Inferior parietal cortex (tissue), 1 donor: Measurements from ENCODE around the gene ATXN7L1.

Source experiments
- DNase-seq: peaks from one replicate; pipeline ENCODE4 v3.0.0-alpha.2; 2016; ENCODE audit errors: extremely low spot score

The ATXN7L1 gene, protein sequence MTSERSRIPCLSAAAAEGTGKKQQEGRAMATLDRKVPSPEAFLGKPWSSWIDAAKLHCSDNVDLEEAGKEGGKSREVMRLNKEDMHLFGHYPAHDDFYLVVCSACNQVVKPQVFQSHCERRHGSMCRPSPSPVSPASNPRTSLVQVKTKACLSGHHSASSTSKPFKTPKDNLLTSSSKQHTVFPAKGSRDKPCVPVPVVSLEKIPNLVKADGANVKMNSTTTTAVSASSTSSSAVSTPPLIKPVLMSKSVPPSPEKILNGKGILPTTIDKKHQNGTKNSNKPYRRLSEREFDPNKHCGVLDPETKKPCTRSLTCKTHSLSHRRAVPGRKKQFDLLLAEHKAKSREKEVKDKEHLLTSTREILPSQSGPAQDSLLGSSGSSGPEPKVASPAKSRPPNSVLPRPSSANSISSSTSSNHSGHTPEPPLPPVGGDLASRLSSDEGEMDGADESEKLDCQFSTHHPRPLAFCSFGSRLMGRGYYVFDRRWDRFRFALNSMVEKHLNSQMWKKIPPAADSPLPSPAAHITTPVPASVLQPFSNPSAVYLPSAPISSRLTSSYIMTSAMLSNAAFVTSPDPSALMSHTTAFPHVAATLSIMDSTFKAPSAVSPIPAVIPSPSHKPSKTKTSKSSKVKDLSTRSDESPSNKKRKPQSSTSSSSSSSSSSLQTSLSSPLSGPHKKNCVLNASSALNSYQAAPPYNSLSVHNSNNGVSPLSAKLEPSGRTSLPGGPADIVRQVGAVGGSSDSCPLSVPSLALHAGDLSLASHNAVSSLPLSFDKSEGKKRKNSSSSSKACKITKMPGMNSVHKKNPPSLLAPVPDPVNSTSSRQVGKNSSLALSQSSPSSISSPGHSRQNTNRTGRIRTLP

DNA sequence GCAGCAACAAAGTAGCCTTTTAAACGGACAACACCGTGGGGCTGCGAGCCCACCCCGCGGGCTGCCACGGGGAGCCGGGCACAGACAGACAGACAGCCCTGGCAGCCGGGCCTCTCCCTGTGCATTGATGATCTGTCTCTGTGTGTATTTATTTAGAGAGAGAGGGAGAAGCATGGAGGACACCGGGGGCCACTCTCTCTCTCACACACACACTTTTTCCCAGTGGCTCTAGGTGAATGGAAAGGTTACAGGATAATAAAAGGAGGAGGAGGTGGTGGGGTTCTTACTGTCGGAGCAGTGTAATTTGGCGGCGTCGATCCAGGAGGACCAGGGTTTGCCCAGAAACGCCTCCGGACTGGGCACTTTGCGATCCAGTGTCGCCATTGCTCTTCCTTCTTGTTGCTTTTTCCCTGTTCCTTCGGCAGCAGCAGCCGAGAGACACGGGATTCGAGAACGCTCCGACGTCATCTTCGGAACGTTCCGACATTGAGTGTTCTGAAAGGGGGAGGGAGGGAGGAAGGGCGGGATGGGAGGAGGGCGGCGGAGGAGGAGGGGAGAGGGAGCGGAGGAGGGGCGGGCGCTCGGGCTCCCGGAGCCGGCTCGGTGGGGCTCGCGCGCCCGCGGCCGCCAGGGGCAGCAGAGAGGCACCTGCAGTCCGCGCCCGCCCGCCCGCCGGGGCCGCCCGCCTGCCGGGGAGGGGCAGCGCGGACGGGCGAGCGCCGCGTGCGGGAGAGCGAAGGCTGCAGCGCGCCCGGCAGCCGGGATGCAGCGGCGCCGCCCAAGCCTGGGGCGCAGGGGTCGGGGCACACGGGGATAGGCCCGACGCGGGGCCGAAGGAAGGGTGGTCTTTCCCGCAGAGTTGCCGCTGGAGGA is at the start of gene ATXN7L1:
Gene ATXN7L1 (minus strand): TSS at position 509 of the 873 bp plus-strand sequence. CDS start 41 bp downstream, at position 468.
- peak; percentile 95 for DNase-seq

DNA sequence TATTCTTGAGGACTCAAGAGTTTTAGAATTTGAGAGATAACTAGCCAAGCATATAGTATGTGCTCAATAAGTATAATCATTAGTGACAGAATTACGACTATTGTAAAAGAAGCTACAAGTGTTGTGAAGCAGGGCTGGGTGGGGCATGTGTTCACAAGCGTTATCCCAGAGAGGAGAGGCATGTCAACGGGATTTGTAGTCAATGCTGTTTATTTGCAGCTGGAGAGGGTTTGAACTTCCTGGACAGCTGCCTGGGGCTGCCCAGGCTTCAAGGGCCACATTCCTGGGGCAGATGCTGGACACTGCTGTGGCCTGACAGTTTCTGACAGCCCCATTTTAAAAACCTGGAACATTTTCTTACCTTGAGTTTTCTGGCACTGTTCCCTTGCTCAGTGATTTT is 49.7 kb upstream of the ATXN7L1 start:
- DNase-seq: no peak

DNA sequence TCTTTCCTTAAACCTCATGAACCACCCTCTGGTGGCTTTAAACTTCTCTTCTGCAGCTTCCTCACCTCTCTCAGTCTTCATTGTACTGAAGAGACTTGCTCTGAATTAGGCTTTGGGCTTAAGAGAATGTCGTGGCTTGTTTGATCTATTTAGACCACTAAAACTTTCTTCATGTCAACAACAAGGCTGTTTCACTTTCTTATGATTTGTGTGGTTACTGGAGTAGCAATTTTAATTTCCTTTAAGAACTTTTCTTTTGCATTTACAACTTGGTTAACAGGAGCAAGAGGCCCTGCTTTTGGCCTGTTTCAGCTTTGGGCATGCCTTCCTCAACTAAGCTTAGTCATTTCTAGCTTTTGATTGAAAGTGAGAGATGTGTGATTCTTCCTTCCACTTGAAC is 48.5 kb upstream of the ATXN7L1 start:
- no peak for DNase-seq

DNA sequence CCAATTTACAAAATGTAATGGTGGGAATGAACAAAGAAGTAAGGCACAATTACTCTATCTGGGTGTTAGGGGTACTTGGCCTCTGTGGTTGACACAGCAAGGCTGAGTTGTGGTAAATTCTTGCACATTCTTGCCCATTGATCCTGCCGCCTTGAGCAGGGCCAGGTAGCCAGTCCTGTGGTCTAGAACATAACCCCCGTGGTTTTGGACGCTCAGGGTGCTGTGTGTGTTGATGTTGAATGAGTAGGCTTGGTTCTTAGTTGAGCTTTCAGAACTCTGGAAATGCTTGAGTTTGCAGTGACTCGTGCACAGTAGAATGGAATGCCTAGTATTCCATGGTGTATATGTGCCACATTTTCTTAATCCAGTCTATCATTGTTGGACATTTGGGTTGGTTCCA is 44.4 kb upstream of the ATXN7L1 start:
- no peak for DNase-seq

DNA sequence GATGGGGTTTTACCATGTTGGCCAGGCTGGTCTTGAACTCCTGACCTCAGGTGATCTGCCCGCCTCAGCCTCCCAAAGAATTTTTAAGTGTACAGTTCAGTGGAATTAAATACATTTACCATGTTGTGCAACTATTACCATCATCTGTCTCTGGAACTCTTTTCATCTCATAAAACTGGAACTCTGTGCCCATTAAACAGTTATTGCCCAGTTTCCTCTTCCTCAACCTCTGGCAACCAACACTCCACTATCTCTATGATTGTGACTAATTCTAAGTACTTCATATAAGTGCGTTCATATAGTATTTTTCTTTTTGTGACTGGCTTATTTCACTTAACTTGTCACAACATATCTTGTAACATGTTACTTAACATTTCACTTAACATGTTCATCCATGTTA is 41.3 kb upstream of the ATXN7L1 start:
- no peak for DNase-seq

DNA sequence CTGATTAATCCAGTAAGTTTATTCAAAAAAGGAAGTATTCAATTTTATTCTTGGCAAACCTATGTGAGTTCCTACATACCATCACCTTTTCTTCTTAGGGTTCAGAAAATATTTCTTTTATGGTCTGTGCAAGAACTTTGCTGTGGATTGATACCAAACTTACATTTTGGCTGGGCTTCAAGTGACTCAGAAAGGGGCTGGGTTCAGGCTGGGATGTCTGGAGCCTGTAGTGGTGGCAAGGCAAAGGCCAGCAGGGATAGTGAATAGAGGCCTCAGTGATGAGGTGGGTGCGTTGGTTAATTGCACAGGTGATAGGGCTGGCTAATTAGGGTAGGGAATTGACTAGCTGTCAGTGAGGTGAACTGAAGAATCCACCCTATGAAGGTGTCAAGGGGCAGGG is 40.2 kb upstream of the ATXN7L1 start:
- DNase-seq: no peak

DNA sequence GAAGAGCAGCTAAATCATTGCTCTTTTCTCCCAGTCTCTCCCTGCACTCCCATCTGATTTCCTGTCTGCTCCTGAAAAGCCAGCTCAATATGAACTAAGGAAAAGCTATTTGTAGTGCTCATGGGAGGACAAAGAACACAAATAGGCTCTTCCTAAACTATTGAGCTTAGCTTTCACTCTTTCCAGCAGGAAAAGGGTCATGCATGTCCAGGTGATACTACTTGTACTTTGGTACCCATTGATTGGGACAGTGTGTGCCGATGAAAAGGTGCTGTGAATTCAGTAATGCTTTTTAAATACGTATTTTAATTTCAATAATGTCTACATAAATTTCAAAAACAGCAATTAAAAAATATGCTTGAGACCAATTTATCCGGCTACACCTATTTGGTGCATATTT is 37.5 kb upstream of the ATXN7L1 start:
- DNase-seq: no peak

DNA sequence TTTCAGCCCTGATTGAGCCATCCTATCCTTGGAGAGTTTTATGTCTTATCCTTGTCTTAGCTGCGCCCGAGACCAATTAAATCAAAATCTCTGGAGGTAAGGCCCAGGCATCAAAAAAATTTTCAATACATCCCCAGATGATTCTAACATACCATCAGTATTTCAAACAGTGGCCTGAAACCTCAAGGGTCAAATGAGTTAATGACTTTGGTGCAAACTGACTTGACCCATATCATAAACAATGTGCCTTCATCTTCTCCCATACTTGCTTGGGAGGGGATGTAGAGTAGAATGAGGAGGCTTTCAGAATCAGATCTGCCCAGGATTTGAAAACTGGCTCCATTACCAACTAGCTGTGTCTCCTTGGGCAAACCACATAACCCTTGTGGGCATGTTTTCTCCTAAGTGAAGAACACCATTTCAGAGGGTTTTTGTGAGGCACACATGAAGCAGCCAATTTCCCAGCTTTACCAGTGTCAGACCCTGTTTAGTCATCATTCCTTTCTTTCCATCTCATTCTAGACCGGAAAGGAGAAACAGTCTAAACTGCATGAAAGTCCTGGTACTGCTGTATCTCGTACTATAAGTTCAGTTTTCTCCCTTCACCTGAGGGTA is 35.7 kb upstream of the ATXN7L1 start:
- DNase-seq: no peak

DNA sequence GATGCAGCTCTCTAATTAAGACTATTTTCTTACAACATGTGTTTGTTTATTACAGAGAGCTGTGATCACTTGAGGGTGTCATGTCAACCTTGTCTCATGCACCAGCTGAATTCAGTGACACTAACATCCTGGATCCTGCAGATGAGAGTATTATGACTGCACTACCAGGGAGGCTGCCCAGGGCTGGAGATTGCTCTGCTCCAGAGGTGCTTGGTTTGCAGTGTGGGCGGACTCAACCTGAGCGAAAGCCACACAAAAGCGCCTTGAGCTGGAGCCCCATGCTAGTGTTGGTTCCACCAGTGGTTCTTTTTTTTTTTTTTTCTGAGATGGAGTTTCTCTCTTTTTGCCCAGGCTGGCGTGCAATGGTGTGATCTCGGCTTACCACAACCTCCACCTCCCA is 33.8 kb upstream of the ATXN7L1 start:
- DNase-seq: no peak

DNA sequence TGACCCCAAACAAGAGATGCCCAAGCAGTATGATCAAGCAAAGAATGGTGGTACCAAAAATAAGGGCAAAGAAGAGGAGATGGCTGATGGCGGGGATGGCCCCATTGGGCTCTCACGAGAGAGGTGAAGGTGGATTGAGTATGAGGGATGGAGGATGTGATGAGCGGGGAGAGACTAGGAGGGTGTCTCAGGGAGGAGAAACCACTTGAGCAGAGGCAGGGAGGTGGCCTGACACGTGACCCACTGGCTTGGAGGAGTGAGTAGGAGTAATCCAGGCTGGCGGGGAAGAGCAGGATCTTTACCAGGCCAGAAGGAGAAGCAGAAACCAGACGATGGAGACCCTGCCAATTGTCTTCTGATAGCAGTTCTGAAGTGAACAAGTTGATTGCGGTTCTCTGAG is 33.3 kb upstream of the ATXN7L1 start:
- no peak for DNase-seq

DNA sequence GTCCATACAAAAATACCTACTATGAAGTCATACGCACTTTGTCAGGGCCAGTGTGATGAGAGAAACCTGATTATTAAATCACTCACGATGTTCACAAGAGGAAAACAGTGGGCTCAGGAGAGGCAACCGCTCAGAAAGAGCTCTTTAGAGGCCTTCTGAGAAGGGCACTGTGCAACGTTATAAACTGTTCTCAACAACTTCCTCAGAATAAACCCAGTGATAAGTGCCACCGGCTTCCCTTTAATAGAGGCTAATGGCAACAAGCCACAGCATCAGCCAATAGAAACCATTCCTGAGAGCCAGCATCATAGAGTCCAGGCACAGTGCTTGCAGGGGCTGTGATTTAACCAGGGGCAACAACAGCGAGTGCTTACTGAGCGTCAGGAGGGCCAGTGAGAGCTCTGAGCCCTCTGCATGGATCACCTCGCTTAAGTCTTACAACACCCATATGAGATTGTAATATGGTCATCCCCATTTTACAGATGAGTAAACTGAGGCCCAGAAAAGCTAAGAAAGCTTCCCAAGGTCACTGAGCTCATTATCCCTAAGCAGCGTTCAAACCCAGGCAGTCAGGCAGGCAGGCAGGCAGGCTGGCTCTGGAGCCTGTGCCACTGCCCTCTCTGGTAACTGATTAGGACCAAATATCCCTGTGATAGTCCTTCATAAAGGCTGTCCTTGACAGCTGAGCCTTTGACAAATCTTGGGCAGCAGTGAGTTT is 30.9 kb upstream of the ATXN7L1 start:
- DNase-seq: no peak

DNA sequence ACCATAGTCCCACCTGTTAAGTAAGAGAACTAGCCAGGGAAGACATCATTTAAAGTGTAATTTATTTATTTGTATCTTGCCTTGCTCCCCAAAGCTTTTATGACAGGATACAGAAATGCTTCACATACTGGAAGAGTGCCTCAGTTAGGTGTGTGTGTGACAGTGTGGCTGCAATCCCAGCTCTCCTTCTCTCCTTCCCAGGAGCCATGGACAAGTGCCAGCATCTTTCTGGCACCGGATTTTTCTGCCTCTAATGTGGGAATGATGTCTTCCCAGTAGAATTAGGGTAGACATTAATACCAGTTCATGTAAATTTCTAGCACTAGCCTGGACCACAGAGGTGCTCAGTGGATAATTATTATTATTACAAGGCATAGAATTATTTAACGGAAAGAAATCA is 30.3 kb upstream of the ATXN7L1 start:
- no peak for DNase-seq

DNA sequence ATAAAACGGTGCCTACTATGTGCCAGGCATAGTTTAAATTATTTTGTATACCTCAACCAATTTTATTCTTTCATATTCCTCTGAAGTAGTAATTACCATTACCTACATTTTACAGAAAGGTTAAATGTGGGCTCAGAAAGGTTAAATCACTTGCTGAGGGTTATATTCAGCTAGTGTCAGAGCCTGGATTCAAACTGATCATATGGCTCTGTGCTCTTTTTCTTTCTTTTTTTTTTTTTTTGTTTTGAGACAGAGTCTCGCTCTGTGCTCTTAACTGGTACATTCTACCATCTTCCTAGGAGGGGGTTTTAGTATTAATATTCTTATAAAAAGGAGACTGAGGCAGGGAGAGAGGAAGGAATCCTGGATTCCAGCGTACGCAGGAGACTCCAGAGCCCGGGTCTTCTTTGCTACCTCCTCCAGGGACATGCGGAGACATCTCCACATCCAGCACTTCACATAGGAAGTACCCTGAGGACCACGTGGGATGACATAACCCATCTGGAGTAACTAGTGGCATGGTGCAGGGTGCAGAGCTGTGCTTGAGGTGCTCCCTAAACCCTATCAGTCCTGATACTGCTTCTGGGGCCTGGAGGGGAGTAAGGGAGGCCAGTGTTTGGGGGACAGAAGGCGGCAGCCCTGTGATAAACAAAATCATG is 29.6 kb upstream of the ATXN7L1 start:
- no peak for DNase-seq

DNA sequence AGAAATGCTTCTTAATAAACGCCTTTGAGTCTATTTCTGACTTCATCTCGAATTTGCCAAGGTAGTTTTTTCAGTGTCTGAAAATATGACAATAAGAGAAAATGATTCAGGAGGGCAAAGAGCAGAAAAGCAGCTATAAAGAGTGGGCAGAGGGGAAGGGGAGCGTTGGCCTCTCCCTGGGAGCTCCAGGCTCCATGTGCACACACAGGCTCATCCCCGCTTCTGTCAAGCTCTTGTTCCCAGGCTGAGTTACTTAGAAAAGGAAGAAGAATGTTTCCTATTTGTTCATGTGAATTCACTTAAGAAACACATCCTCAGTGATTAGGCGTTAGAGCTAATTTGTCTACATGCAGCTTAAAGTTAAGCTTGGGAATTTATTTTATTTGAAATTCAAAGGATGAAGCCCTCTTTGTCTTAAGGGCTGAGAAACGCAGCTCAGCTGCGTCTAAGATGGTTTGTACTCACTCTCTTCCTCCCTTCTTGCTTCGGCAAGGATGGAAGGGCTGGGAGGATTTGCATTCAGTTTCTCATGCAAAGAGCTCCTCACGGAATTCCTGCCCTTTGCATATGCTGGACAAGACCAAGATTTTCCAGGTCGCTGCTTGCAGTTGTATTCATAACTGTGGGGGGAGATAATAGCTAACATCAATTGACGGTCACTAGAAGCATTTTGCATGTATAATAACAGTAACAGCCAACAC is 29.0 kb upstream of the ATXN7L1 start:
- no peak for DNase-seq

DNA sequence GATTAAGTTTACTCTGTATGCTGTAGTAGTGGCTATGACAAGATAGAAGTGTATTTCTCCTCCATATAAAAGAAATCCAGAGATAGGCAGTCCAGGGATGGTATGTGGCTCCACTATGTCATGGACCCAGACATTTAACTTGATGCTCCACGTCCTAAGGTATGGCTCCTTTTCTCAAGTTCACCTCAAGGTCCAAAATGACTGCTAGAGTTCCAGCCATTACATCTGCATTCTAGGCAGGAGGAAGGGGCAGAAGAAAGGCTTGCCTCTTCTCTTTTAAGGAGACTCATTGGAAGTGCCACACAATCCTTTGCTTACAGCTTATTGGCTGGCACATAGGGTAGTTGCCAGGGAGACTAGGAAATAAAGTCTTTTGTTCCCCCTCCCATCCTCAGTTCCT is 27.7 kb upstream of the ATXN7L1 start:
- no peak for DNase-seq

DNA sequence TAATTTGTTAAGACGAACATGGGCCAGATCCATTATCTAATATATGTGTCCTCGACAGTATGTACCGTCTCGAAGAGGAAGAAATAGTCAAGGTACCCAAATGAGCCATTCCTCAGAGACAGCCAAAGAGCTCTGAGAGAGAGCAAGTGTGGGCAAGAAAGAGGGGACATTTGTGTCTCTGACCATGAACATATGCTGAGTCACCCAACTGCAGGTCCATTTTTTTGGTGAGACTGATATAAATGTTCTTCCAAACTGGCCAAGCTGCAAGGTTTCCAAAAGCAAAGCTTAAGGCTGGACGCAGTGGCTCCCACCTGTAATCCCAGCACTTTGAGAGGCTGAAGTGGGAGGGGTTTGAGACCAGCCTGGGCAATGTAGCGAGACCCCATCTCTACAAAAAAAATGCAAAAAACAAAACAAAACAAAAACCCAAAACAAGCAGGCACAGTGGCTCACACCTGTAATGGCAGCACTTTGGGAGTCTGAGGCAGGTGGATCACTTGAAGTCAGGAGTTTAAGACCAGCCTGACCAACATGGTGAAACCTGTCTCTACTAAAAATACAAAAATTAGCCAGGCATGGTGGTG is 26.0 kb upstream of the ATXN7L1 start:
- DNase-seq: no peak

DNA sequence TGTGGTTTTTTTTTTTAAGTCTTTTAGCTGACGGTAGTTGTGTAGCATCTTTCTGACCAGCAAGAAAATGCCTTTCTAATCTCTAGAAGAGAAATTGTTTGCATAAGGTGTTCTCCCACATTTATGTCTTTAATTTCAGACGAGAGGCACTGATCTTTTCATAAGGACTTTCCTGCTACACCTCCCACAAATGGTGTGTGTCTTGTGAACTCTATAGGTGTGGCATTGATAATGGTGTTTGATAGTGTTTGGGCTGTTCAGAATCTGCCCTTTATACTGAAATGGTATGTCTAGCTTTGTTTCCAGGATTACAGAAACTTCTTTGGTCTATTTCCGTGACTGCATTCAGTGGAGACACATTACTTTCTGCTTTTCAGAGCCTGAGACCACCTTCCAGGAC is 21.6 kb upstream of the ATXN7L1 start:
- no peak for DNase-seq

DNA sequence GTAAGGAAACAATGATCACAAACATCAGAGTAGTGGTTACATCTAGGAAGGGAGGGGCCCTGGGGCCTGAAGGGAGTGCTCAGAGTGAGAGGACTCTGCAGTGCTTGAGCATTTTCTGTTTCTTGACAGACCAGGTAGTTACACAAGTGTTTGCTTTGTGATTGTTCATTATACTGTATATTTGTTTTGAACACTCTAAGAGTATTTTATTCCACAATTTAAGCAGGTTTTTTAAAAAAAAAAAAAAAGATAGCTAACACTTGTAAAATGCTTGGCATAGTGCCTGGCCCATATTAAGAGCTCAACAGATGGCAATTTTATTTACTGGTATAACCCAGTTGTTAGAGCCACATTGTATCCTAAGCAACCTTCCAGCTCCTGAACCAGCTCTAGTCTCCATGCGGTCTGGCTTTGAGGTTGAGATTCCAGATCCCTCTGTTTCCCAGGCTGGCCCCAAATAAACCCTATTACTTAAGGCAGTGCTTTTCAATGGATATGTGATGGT is 20.1 kb upstream of the ATXN7L1 start:
- DNase-seq: no peak

DNA sequence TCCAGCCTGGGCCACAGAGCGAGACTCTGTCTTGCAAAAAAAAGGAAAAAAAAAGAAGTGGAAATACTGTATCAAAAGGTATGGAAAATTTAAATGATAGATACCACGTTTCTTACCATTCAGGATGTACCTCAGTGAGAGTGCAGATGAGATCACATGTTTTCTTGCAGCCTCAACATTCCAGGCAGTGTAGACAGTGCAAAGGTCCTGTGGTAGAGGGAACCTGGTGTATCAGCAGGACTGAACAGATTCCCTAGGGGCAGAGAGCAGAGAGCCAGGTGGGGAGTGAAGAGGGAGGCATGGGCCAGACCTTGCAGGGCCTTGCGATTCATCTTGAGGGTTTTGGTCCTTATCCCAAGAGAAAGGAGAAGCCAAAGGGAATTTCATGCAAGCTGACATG is 17.7 kb upstream of the ATXN7L1 start:
- no peak for DNase-seq
